Breast epithelium (tissue), 4 donors: ENCODE results near the gene EML6. TPM values are rescaled to one million over a fixed set of nuclear protein-coding genes. Genes with fewer than 3 reads are reported as not detected.

Source experiments
- DNase-seq, 2 donors: peaks; one replicate each; pipeline ENCODE4 v3.0.0-alpha.2; 2019; ENCODE audit warnings: low spot score in 2 of 2
- H3K27ac ChIP-seq, 2 donors: fragments of 200-600 bp; sonication (generic) in 1 of 2; one replicate each; pipeline ENCODE4 v1.5.1; 2016 to 2019; ENCODE audit warnings: mild to moderate bottlenecking in 1 of 2
- H3K27me3 ChIP-seq, 2 donors: fragments of 200-600 bp; sonication (generic) in 1 of 2; one replicate each; pipeline versions ENCODE4 v1.5.1 to v1.6.0; 2017 to 2019; ENCODE audit warnings: control low read depth in 1 of 2, mild to moderate bottlenecking in 1 of 2
- H3K36me3 ChIP-seq: fragments of 200-600 bp; one replicate; pipeline ENCODE4 v1.5.1; 2019
- H3K4me1 ChIP-seq, 2 donors: fragments of 200-600 bp; sonication (generic); one replicate each; pipeline ENCODE4 v1.5.1; 2016 to 2019; ENCODE audit warnings: control low read depth in 1 of 2
- H3K4me3 ChIP-seq, 3 donors: fragments of 200-600 bp; sonication (generic); 1 replicate in 2 of 3; 2 replicates in 1 of 3; pipeline ENCODE4 v1.5.1; 2016 to 2019; ENCODE audit warnings: mild to moderate bottlenecking in 3 of 3, moderate library complexity in 2 of 3
- H3K9me3 ChIP-seq, 2 donors: fragments of 200-600 bp; sonication (generic) in 1 of 2; one replicate each; pipeline ENCODE4 v1.5.1; 2016 to 2019; ENCODE audit warnings: control low read depth in 1 of 2
- POLR2A ChIP-seq: fragments of 450-650 bp; IDR thresholded peaks from one replicate; pipeline ENCODE4 v1.6.1; 2016; ENCODE audit warnings: antibody characterized with exemption, mild to moderate bottlenecking, moderate library complexity
- POLR2AphosphoS5 ChIP-seq, 3 donors: sonication (generic); formaldehyde crosslinking; IDR thresholded peaks; one replicate each; pipeline ENCODE4 v1.6.1; 2017; ENCODE audit warnings: antibody characterized with exemption in 3 of 3
- intact Hi-C: fragments of 100-400 bp; cut with DNase I; formaldehyde crosslinking; loops from one replicate; pipeline ENCODE4 v1.15.1; 2023; ENCODE audit warnings: low total_unique reads
- total RNA-seq, 3 donors: library from RNA; depleted of rRNA; stranded (reverse); fragments of >200 nt; gene quantifications; one replicate each; pipeline ENCODE4 v1.1.0, GENCODE V29; 2016
- TF ChIP-seq, protein P1 (sequence below), 3 donors: fragments of 450-650 bp; IDR thresholded peaks; one replicate each; pipeline ENCODE4 v1.5.1; 2016 to 2017; ENCODE audit warnings: antibody characterized with exemption in 3 of 3, mild to moderate bottlenecking in 3 of 3, moderate library complexity in 3 of 3

EML6 gene
- total RNA-seq, 3 donors from 2014 or later: 1.9 to 5.9 (median 2.3) TPM

DNA sequence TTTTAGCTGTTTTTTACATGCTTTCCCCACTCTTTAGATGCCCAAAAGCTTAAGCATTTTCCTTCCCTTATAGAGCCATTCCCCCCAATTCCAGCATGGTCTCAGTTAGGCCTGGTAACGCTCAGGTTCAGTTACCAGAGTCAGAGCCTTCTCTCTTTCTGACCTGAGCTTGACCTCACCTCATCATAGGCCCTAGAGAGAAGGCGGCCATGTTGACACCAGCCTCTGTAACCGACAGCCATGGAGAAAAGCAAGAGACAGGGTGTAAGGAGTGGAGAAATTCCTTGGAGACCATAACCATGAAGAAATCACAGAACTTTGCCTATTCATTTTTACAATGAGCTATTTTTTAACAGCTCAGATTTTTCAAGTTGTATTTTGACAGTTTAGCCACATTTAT, 227.3 kb downstream of the EML6 start:
- Histone ChIP-seq H3K36me3 (no peaks in the 10 kb centered on the region), H3K4me3 (no peak overlapping the region), H3K4me1 (peaks cover 6 to 8% of the 10 kb centered on the region in 2 donors), H3K27me3 (no peaks in the 10 kb centered on the region), H3K27ac (no peak overlapping the region), H3K9me3 (no peaks in the 10 kb centered on the region)
- DNase-seq: no peak
- intact Hi-C loops: no loop called here
- TF ChIP-seq, protein P1, sequence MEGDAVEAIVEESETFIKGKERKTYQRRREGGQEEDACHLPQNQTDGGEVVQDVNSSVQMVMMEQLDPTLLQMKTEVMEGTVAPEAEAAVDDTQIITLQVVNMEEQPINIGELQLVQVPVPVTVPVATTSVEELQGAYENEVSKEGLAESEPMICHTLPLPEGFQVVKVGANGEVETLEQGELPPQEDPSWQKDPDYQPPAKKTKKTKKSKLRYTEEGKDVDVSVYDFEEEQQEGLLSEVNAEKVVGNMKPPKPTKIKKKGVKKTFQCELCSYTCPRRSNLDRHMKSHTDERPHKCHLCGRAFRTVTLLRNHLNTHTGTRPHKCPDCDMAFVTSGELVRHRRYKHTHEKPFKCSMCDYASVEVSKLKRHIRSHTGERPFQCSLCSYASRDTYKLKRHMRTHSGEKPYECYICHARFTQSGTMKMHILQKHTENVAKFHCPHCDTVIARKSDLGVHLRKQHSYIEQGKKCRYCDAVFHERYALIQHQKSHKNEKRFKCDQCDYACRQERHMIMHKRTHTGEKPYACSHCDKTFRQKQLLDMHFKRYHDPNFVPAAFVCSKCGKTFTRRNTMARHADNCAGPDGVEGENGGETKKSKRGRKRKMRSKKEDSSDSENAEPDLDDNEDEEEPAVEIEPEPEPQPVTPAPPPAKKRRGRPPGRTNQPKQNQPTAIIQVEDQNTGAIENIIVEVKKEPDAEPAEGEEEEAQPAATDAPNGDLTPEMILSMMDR (IDR thresholded peaks at IDR 0.05): no peak
- TF ChIP-seq POLR2A (no peak), POLR2AphosphoS5 (IDR thresholded peaks at IDR 0.05) (no peak)

DNA sequence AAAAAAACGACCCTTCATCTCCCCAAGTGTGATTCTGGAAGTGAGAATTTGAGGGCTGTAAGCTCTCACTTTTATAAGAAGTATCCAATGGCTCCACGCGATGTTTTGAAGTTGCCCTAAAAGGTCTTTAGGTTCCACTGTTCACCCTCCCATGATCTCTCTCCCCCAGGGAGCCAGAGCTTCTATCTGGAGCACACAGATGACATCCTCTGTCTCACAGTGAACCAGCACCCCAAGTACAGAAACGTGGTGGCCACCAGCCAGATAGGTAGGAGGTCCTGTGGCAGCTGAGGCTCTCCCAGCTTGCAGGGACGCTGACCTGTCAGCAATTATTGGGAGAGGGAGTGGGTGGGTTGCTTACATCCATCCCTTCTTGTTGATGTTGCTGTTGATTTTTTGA, 229.0 kb downstream of the EML6 start:
- intact Hi-C loops: no loop called here
- TF ChIP-seq POLR2A (no peak), POLR2AphosphoS5 (IDR thresholded peaks at IDR 0.05) (no peak)
- TF ChIP-seq, protein P1 (IDR thresholded peaks at IDR 0.05): no peak
- Histone ChIP-seq H3K9me3 (no peaks in the 10 kb centered on the region), H3K27me3 (no peaks in the 10 kb centered on the region), H3K27ac (no peak overlapping the region), H3K36me3 (no peaks in the 10 kb centered on the region), H3K4me3 (no peak overlapping the region), H3K4me1 (peaks cover 0 to 6% of the 10 kb centered on the region in 2 donors)
- no peak for DNase-seq

DNA sequence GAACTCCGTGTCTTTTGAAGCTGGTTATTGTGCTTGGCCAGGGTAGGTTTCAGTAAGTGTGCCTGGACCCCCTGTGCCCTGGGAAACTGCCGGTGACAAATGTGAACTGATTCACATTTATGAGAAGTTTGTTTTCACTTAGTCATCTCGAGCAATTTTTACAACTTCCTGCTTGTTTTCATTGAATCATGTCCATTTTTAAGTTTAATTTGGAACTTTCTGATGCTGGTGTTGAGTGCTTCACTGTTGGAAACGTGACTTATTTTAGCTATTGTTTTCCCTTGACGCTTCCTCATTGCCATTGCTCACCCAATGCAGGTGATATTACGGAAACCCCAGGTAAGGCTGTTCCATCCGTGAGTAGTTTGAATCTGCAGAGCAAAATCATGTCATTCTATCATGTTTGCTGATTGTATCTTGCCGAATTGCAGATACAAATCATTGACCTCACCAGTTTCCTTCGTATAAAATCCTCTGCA, 229.6 kb downstream of the EML6 start:
- Histone ChIP-seq H3K4me3 (no peak overlapping the region), H3K36me3 (no peaks in the 10 kb centered on the region), H3K4me1 (peaks cover 0 to 6% of the 10 kb centered on the region in 2 donors), H3K27ac (no peak overlapping the region), H3K9me3 (no peaks in the 10 kb centered on the region), H3K27me3 (no peaks in the 10 kb centered on the region)
- TF ChIP-seq POLR2AphosphoS5 (IDR thresholded peaks at IDR 0.05): no peak
- no peak for TF ChIP-seq POLR2A
- TF ChIP-seq, protein P1 (IDR thresholded peaks at IDR 0.05): no peak
- no peak for DNase-seq
- intact Hi-C loops: no loop called here

- H3K4me3 ChIP-seq: no peak overlapping the region
- H3K27me3 ChIP-seq: no peaks in the 10 kb centered on the region
- TF ChIP-seq POLR2AphosphoS5 (IDR thresholded peaks at IDR 0.05) (no peak), POLR2A (no peak)
- TF ChIP-seq, protein P1 (IDR thresholded peaks at IDR 0.05): no peak
- H3K36me3 ChIP-seq: no peaks in the 10 kb centered on the region
- H3K9me3 ChIP-seq: no peaks in the 10 kb centered on the region
- no peak for DNase-seq
- intact Hi-C loops: no loop called here
- H3K4me1 ChIP-seq: no peaks in the 10 kb centered on the region
- no peak overlapping the region for H3K27ac ChIP-seq
These were observed 230.7 kb downstream of the EML6 start for GRCh38 chr2:54954158-54954557.

DNA sequence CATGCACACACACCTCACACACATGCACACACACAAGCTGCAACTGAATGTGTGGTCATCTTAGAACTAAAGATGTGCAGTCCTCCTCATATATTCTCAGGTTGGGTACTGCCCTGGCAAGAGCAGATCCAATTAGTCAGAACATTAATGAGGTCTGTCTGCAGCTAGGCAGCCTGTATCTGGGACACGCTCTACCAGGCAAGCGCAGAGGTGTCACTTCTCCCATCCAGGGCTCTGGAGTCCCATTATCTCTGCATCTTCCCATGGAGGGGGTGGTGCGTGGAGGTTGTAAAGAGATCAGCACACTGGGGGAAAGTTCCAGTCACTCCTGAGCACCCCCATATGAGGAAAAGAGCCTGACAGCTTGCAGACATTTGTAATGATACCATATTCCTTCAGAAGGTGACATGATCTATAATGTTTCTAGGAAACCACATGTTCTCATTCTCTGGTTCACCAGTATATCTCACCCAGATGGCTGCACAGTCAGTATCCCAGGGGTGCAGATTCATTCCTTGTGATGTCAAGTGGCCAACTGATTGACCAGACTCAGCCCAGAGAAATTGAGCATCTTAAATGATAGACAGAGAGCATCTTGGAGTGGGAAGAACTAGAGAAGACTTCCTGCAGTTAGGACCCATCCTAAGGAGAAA, 231.4 kb downstream of the EML6 start:
- intact Hi-C loops: no loop called here
- Histone ChIP-seq H3K9me3 (no peaks in the 10 kb centered on the region), H3K4me1 (no peaks in the 10 kb centered on the region), H3K4me3 (no peak overlapping the region), H3K36me3 (no peaks in the 10 kb centered on the region), H3K27me3 (no peaks in the 10 kb centered on the region), H3K27ac (no peak overlapping the region)
- TF ChIP-seq, protein P1 (IDR thresholded peaks at IDR 0.05): no peak
- TF ChIP-seq POLR2A (no peak), POLR2AphosphoS5 (IDR thresholded peaks at IDR 0.05) (no peak)
- DNase-seq: no peak
